HUDEP-2 (cell line): ENCODE measurements around the gene TRRAP.
"Not testable (repeated sequence)": the region's sequence is repeated elsewhere in the genome, so short reads cannot be mapped to it uniquely, and the experiment has no call there.

ENCODE experiments used
- DNase-seq, 76 experiments: peaks; one replicate each; lab custom pipeline; 2025; ENCODE audit not compliant: unreplicated experiment in 76 of 76; lab: John Stamatoyannopoulos, UW

TRRAP gene

GRCh38 chr7:98878365-98879197 lies at the start of gene TRRAP:
Gene TRRAP, plus strand, starts transcription at chr7:98878532. Its CDS starts 2,619 bp downstream, at chr7:98881151.
- peak in 61 of 76 experiments; percentile 5 to 75 (median 38) for DNase-seq

GRCh38 chr7:98830972-98831548 lies 47.3 kb upstream of the TRRAP start:
- DNase-seq: no peak

GRCh38 chr7:98831641-98832221 lies 46.6 kb upstream of the TRRAP start:
- peak in 20 of 76 experiments; percentile 2 to 51 (median 13) for DNase-seq

DNA sequence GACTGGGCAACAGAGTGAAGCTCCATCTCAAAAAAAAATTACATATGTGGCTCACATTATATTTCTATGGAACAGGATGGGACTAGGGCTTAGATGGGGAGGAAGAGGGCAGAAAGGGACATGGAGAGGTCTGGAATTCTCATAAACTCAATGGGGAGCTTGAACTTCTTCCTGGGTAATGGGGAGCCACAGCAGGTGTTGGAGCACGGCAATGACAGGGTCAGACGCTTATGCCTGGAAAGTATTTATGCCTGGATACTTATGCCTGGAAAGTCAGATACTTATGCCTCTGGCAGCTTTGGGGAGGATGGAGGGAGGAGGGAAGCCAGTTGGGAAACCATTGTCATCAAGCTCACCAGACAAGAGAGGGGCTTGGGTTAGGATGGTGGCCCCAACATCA lies 45.3 kb upstream of the TRRAP start:
- DNase-seq: no peak

GRCh38 chr7:98834949-98835348 lies 43.4 kb upstream of the TRRAP start:
- DNase-seq: no peak

GRCh38 chr7:98836811-98837629 lies 41.3 kb upstream of the TRRAP start:
- peak in 14 of 76 experiments; percentile 1 to 31 (median 5) for DNase-seq

DNA sequence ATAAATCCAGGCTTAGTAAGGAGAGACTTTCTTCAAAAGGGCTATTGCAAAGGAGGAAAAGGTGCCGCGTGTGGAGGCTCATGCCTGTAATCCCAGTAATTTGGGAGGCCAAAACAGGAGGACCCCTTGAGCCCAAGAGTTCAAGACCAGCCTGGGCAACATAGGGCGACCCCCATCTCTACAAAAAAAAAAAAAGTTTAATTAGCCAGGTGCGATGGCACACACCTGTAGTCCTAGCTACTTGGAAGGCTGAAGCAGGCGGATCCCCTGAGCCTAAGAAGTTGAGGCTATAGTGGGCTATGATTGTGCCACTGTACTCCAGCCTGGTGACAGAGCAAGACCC lies 40.7 kb upstream of the TRRAP start:
- DNase-seq: no peak

DNA sequence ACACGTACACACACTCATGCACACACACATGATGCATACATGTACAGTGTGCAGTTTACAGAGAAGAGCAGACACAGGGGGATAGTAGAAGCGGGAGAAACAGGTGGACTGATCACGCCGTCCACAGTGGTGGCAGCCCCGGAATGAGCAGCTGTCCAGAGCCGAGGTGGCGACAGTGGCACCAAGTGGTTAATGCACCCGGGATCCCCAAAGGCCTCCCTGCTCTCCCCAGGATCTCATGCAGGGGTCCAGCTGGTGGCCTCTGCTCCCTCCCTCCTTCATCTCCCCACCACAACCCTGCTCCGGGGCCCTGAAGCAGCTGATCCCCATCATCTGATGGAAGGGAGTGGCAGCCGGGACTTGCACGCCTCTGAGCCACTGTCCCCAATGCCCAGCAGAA lies 38.2 kb upstream of the TRRAP start:
- no peak for DNase-seq

- DNase-seq: no peak
Measured at GRCh38 chr7:98840722-98841121, 37.6 kb upstream of the TRRAP start.

DNA sequence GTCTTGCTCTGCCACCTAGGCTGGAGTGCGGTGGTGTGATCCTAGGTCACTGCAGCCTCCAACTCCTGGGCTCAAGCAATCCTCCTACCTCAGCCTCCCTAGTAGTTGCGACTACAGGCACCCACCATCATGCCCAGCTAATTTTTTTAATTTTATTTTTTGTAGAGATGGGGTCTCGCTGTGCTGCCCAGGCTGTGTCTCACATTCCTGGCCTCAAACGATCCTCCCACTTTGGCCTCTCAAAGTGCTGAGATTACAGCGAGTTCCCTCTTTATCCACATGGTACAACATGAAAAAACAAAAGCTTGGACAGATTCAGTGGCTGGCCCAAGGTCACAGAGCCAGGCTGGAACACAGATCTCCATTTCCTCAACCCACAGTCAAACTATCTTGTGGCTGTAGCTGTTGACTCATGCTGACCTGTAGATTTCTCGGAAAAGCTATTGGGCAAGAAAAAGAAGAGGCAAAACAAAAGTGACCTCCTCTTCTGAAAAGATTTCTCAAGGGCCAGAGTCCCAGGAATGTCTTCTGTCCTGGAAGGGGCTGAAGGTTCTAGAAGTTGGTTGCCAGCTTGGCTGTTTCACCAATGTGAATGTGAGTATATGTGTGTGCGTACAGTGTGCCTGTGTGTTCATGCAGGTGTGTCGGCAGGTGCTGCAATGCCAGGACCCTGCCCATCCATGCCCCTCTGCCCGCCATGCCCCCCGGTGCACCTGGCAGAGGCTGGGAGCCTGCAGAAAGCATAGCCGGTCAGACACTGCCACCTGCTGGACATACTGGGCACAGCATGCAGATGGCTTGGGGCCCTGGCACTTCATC lies 36.9 kb upstream of the TRRAP start:
- peak in 38 of 76 experiments; percentile 1 to 65 (median 26) for DNase-seq

GRCh38 chr7:98842552-98842951 lies 35.8 kb upstream of the TRRAP start:
- not testable (repeated sequence) for DNase-seq

DNA sequence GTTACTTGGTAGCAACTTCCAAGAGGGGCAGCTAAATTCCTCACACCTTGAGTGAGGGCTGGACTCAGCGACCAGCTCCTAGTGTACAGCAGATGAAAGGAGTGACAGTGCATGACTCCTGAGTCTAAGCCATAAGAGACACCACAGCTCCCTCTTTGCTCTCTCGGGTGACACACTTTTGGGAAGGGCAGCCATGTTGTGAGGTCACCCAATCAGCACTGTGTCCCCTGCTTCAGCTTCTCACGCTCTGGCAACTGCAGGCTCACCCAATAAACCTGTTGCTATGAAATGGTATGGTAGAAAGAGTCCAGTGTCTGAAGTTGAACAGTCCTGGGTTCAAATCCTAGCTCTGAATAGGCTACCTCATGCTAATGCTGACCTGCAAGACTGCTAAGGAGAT lies 29.4 kb upstream of the TRRAP start:
- DNase-seq: no peak

DNA sequence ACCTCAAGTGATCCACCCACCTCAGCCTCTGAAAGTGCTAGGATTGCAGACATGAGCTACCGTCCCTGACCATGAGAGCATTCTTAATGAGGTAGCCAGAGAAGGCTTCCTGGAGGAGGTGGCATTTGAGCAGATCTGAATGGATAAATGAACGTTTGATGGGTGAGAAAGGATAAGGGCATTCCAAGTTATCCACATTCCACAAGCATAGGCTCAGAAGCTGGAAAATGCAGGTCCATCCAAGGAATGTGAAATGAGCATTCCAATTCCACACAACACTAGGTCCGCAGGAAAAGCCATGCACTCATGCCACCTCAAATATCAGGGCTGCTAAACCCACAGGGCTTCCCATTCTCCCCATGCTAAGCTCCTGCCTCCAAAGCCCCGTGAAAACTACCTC lies 25.5 kb upstream of the TRRAP start:
- DNase-seq: no peak

- DNase-seq: no peak
Measured at GRCh38 chr7:98855610-98856422, 22.5 kb upstream of the TRRAP start.

DNA sequence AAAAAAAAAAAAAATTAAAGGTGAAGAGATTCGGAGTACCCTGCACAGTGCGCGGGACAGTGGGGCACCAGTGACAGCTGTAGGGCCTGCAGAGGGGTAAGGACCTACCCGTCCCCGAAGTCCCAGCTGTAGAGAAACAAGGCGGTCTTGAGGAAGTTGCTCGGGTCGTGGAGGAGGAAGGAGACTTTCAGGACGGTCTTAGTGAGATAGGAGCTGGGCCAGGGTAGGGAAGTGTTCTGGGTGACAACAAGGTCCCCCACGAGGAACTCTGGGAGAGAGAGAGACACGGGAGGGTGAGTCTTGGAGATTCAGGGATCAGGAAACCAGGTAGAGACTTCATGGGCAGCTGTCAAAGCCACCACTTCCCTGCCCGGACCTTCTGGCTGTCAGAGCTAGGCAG lies 18.3 kb upstream of the TRRAP start:
- no peak for DNase-seq

DNA sequence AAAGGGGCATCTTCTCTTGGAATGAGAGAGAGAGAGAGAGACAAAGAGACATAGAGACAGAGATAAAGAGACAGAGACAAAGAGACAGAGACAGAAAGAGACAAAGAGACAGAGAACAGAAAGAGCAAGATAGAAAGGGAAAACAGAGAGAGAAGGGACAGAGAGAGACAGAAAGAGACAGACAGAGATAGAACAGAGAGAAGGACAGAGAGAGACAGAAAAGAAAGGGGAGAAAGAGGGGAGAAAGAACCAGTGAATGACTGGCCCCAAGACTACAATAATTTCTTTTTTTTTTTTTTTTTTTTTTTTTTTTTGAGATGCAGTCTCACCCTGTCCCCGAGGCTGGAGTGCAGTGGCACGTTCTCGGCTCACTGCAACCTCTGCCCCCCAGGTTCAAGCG lies 16.1 kb upstream of the TRRAP start:
- no peak for DNase-seq

DNA sequence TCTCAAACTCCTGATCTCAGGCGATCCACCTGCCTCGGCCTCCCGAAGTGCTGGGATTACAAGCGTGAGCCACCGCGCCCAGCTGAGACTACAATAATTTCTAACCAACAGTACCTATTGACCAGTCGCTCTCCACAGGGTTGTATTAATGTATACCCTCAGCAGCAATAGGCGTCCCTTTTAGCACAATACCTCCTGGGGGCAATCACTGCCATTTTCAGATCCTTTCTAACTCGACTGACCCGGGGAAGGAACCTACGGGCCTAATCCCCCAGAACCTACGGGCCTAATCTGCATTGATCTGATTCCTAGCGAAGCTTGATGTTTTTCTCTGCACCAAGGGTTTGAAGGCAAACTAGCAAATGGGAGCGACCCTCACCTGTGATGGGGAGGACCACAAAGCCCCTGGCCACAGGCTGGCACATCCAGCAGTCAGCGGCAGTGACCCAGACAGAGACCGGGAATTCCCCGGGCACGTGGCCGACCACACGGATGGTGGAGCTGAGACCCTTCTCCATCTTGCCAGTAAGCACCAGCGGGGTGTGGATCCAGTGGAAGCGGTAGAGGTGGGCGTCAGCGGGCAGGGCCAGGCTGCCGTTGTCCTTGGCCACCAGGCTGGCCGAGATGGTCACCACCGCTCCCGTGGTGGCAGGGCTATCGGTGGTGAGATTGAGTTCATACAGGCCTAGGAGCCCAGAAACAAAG lies 15.5 kb upstream of the TRRAP start:
- no peak for DNase-seq

DNA sequence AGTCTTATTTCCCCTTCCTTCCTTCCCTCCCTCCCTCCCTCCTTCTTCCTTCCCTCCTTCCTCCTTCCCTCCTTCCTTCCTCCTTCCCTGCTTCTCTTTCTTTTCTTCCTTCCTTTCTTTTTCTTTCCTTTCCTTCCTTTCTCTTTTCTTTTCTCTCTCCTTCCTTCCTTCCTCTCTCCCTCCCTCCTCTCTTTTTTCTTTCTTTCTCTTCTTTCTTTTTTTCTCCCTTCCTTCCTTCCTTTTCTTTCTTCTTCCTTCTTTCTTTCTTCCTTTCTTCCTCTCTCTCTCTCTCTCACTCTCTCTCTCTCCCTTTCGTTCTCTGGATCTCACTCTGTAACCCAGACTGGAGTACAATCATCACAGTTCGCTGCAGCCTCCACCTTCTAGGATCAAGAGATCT lies 14.7 kb upstream of the TRRAP start:
- DNase-seq: no peak
